ENCODE results near the gene PTPN22.
"Not testable (repeated sequence)": the region's sequence is repeated elsewhere in the genome, so short reads cannot be mapped to it uniquely, and the experiment has no call there.

The PTPN22 gene

DNA sequence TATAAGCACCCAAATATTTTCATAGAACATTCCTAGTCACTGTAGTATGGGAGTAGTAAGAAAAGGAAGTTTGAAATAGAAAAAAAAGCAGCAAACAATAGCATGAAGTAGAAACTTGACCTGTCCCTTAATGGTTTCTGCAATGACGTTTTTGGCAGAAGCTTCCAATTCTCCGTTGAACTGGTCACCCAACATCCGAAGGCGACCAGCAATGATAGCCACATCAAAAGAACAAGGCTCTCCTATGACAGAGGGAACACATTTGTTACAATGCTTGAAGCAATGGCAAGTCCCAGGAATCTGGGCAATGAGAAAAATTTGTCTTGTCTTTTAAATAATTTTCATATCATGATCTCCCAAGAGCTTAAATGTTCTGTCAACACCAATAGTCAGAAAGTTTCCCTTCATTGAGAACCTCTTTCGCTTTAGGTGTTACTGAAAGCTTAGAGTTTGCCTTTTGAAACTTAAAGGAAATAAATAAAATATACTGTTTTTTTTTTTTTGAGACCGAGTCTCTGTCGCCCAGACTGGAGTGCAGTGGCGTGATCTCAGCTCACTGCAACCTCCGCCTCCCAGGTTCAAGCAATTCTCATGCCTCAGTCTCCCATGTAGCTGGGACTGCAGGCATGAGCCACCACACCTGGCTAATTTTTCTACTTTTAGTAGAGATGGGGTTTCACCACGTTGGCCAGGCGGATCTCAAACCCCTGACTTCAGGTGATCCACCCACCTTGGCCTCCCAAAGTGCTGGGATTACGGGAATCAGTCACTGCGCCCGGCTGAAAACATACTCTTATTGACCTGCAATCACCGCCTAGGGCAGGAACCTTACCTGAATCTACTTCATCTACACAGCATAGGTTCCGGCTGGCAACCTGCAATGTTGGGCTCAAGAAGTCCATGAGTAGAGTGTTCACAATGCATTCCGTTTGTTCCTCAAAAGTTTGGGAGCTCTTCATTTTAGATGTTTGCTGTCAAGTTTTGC is 15.2 kb upstream of the PTPN22 start:
- DNase-seq: no peak

GRCh38 chr1:113881661-113882060 is 10.1 kb upstream of the PTPN22 start:
- DNase-seq: no peak

GRCh38 chr1:113879739-113880038 is 8.2 kb upstream of the PTPN22 start:
- no peak for DNase-seq

- DNase-seq: no peak
Measured at GRCh38 chr1:113876176-113876575, 4.7 kb upstream of the PTPN22 start.

- DNase-seq: no peak
Measured at GRCh38 chr1:113875714-113876113, 4.2 kb upstream of the PTPN22 start.

- DNase-seq: no peak
Measured at GRCh38 chr1:113874012-113874879, 2.7 kb upstream of the PTPN22 start.

GRCh38 chr1:113872219-113872935 is 865 bp upstream of the PTPN22 start:
- no peak for DNase-seq

DNA sequence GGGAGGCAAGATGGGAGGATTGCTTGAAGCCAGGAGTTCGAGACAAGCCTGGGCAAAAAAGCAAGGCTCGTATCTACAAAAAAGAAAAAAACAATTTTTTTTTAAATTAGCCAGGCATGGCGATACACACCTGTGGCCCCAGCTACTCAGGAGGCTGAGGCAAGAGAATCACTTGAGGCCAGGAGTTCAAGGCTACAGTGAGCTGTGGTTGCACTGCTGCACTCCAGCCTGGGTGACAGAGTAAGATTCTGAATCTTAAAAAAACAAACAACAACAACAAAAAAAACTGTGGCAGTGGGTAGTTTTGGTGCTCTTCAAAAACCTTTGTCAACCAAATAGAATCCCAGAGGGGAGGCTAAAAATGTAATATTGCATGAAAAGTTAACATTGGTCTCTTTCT is 734 bp downstream of the PTPN22 start:
- DNase-seq: no peak

DNA sequence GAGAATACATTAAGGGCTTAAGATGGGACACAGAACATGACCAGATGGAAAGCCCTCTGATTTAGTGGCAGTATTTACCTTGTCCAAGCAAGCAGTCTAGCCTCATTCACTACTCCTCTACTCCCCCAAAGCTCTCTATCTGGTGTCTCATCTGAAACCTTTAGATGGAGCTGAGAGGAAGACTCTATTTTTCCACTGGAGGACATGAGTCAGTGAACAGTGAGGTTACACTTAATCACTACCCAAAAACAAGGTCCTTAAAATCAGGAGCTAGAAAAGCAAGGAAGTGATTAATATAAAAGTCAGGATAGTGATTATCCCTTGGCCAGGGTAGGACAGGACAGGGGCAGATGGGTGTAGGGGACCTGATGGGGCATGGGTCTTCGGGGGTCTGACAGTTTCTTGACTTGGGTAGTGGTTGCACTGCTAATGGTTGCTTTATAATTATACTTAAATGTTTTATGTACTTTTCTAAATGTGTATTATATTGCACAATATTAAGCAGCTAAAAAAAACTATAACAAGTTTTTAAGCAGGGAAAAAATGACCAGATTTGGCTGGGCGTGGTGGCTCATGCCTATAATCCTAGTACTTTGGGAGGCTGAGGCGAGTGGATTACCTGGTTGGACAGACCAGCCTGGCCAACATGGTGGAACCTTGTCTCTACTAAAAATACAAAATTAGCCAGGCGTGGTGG is 3.0 kb downstream of the PTPN22 start:
- no peak for DNase-seq

DNA sequence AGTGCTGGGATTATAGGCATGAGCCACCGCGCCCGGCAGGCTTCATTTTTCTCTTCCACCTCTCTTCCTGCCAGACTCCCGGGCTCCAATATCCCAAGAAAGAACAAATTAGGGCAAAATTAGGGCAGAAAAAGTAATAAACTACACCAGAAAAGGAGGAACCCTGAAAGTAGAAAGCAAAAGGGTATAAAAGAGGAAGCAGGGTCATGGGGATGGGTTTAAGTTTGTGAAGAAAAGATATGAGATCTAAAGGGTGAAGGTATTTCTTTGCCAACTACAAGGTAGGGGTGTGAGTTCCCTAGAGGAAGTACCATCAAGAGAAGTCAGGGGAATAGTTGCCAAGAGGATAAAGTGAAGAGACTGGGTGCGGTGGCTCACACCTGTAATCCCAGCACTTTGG is 9.9 kb downstream of the PTPN22 start:
- DNase-seq: no peak

DNA sequence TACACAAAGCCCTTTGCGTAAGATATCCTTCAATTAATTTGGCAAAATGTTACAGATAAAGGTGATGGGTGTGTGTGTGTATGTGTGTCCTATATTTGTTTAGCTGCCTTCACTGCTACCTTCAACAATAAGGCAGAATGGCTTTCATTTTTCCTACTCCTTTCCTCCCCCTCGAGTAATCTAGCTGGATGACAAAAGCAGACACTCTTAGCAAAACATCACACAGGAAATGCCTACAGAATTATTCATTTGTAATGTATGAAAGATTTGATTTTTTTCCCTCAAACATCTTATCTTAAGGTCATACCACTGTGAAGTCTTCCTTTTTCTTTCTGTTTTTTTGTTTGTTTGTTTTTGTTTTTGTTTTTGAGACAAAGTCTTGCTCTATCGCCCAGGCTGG is 10.6 kb downstream of the PTPN22 start:
- no peak for DNase-seq

DNA sequence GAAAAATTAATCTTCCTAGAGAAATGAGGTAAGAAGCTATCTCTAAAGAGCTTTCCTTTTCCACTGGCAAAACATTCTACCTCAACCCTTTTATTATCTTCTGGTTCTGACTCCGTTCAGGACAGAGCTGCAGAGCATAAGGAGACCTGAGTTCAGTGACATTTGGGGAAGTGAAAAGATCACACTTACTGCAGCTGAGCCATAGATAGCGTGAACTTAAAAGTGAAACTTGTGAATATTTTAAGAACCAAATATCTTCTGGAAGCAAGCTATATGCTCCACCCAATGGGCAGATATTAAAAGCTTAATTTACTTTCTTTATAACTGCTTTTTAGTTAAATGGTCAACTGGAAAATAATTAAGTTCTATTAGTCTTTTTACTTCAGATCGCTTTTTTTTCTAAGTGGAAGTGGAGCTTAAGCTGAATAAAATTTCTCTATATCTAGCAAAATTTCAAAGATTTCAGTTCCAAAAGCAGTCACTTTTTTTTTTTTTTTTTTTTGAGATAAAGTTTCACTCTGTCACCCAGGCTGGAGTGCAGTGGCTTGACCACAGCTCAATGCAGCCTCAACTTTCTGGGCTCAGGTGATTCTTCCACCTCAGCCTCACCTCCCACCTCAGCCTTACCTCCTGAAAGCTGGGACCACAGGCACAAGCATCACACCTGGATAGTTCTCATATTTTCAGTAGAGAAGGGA is 11.9 kb downstream of the PTPN22 start:
- no peak for DNase-seq

GRCh38 chr1:113858982-113859381 is 12.5 kb downstream of the PTPN22 start:
- DNase-seq: no peak

- DNase-seq: no peak
Measured at GRCh38 chr1:113858418-113858817, 13.1 kb downstream of the PTPN22 start.

DNA sequence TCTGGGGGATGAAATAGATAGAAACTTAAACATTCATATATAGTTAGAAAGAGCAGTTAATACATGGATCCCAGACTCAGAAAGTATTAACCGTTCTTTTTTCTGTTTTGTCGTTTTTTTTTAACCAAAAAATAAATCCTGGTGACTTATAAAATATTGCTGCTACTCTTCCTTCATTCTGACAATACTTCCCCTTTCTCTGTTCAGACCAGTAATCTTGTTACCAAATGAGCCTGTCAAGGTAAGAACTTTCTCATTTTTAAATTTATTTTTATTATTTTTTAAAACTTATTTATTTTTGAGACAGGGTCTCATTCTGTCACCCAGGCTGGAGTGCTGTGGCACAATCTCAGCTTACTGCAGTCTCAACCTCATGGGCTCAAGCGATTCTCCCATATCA is 13.7 kb downstream of the PTPN22 start:
- DNase-seq: no peak

- DNase-seq: no peak
Measured at GRCh38 chr1:113856401-113856790, 15.1 kb downstream of the PTPN22 start.

- no peak for DNase-seq
Measured at GRCh38 chr1:113855630-113856400, 15.7 kb downstream of the PTPN22 start.

DNA sequence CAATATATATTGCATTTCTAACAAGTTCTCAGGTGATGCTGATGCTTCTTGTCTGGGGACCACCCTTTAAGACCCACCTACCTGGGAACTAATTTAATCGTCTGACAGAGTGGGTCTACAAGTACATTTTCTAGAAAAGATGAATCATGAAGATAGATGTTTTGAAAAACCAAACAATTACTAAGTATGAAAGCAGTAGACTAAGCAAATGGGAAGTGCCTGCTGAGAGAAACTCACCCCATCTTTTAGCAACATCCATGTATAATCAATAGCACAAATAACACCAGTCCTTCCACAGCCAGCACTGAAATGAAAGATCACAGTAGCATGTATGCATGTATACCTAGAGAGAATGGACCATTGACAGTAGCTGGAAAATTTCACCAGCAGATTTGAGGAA is 17.3 kb downstream of the PTPN22 start:
- no peak for DNase-seq

DNA sequence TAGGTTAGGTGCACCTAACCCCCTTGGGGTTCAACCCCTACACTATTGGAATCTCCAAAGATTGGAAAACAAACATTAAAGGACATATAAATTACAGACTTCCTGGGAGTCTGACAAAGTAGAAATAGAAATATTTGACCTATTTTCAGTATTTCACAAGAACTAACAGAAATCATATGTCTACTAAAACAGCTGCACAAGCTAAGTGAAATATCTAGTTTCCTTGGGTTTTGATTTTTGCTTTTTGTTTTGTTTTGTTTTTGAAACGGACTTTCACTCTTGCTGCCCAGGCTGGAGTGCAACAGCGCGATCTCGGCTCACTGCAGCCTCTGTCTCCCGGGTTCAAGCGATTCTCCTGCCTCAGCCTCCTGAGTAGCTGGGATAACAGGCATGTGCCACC is 18.8 kb downstream of the PTPN22 start:
- not testable (repeated sequence) for DNase-seq

GRCh38 chr1:113850127-113850796 is 21.2 kb downstream of the PTPN22 start:
- DNase-seq: no peak

DNA sequence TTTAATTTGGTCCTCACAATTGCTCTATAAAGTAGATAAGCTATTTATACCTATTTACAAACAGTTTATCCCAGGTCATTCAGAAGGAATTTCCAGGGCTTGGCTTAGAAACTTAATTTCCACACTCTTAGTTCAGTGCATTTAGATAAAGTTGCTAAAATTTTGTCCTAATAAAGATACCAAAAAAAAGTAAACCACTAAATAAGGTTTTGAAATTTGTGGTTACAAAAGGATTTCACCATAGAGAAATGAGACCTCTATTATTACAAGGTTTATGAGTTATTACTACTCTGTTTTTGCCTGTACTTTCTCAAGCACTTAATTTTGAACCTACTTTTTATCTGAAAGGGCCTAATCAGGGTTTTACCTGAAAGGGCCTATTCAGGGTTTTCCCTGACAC is 22.4 kb downstream of the PTPN22 start:
- no peak for DNase-seq
